GM18508 (cell line): Measurements from ENCODE around the gene ANTXRL.
"Not testable (repeated sequence)": the region's sequence is repeated elsewhere in the genome, so short reads cannot be mapped to it uniquely, and the experiment has no call there.

Experiments used
- ATAC-seq: cut with Tn5 transposase; IDR thresholded peaks from one replicate; pipeline ENCODE4 v1.9.1; 2021; ENCODE audit warnings: moderate number of reproducible peaks; ENCODE audit not compliant: insufficient read depth, unreplicated experiment

The ANTXRL gene

DNA sequence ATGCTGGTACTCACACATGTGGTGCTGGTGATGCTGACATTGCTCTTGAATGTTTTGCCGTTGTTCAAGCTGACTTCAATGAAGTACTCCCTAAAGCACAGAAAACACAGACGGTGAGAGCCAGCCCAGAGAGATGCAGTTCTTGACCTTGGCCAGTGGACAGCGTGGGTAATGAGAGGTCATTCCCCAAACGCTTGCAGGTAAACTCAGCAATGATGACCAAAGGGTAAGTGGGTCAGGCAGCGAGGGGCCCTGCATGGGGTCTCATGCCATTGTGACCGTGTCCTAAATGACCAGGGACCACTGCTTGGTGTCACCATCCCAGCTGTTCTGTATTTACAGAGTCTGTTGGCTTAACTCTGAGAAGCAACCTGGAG is 32.8 kb upstream of the ANTXRL start:
- no peak for ATAC-seq

DNA sequence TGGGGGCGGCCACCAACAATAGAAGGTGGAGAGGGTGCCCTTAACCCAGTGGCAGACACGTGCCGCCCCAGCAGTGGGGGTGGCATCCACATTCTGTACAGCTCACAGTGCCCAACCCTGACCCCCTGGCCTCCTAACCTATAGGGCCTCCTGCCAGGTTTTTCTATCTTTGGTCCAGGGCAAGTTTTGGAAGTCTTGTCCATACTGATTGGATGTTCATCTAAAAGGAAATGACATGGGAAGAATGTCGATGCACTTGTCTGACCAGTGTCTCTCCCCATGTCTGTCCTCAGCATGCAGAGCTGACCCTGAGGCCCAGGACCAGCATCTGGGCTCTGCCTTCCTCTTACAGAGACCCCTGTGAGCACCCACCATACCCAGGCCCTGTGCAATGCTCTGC is 32.3 kb upstream of the ANTXRL start:
- no peak for ATAC-seq

- not testable (repeated sequence) for ATAC-seq
Observed at GRCh38 chr10:46255210-46255609, 31.6 kb upstream of the ANTXRL start.

GRCh38 chr10:46255801-46256747 is 30.7 kb upstream of the ANTXRL start:
- no peak for ATAC-seq

- ATAC-seq = no peak
Observed at GRCh38 chr10:46257099-46257498, 29.7 kb upstream of the ANTXRL start.

DNA sequence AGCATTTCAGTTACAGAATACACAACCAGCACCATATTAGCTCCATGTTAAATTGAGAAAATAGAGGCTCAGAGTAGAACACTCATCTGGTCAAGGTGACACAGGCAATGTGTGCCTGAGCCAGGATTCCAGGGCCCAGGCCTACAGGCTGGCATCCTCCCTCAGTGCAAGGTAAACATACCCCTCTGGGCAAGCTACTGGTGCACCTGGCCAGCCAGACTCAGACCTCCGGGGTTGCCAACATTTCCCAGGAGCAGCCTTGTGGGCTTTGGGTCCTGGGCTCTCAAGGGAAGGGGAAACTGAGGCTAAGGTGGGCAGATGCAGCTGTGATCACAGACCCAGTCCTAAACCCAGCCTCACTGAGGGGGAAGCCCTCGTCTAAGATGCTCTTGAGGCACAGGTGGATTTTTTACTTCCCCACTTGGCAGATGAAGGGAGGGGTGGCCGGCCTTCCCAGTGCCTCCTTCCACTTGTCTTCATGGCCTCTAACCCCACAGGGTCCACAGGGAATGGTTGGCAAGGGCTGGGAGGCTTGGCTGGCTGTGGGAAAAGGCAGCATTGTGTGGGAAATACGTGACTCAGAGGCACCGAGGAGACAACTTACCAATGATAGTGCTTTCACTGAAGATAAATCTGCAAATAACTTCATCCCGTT is 23.8 kb upstream of the ANTXRL start:
- ATAC-seq = not testable (repeated sequence)

DNA sequence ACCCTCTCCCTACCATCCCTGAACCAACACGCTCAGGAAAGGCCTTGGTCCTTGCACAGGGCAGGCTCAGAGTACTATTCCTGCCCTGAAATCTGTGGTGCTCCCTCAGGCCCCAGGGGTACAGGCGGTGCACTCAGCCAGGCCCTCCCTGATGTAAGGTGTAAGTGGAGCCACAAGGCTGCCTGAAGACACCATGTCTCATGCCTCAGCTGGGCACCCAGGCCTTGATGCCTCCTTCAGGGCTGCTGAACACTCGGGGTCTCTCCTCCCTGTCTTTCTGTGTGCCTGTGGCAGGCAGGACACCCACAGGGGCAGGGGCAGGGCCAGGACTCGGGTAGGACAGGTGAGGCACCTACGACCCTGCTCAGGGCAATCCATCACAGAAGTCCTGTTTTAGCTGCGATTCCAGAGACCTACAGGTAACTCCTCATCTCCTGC is 22.9 kb upstream of the ANTXRL start:
- ATAC-seq = no peak

DNA sequence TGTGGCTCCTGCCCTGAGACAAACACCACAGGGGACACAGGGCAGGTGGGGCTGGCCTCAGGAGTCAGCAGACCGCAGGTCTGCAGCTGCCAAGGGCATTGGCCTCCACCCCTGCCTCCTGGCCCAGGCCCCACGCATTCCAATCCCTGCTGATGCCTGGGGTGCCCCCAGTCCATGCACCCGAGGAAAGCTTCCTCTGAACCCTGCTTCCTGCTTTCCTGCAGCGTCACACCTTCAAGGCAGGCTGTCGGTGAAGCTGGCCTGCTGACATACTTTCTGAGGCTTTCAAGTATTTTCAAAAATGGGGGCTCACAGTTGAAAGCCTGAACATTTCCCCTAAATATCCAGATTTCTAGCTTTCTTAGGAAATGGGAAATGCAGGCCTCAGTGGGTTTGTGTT is 22.5 kb upstream of the ANTXRL start:
- ATAC-seq = no peak

DNA sequence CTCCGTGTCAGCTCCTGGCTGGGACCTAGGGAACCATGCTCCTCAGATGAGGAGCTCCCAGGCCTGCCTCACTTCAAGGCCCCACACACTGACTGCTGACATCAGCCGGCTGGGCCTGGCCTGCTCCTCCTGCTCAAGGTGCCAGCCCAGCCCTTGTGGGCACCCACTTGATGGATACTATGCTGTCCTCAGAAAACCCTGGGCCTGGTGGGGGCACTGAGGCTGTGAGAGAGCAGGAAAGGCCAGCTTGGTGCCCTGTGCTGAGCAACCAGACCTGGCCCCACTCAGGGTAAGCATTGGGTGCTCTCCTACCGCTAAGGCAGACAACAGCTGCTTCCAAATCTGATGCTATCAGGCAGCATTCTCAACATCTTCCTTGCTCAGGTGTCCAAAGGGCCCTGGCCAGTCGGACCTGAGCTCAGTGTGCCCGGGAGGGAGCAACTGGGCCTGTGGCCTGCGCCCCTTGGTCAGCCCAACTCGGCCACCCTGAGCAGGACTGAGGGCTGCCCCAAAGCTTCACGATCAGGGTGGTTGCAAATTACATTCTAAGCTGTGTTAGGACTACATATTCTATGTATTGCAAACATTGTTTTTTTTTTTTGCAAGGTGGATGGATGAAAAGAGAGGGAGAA is 21.9 kb upstream of the ANTXRL start:
- ATAC-seq = no peak

DNA sequence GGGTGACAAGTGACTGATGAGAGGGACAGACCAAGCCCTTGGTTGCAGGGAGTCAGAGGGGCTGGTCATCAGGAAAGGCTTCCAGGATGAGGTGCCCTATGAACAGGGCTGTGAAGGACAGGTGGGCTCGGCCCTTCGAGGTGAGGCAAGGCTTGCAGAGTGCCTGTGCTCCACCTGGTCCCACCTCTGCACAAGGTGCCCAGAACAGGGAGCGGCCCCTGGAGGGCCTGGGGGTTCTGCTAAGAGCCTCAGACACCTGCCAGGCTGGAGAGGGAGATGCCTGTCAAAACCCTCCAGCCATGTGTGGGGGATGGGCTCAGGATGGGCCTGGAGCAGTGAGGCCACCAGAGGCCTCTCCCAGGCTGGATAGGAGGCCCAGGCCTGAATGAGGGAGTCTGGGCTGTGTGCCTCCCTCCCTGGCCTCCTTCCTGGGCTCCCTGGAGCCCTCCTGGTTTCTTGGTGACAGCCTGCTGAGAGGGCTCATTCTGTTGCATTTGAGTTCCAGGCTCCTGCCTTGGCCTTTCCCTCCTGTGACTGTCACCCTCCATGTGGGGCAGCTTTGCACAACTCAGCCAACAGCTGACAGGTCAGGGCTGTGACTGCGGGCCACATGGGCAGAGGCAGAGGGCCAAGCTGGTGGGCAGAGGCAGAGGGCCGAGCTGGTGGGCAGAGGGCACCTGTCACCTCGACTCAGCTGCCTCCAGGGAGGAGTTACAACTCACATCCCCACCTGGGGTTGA is 21.1 kb upstream of the ANTXRL start:
- ATAC-seq = not testable (repeated sequence)

DNA sequence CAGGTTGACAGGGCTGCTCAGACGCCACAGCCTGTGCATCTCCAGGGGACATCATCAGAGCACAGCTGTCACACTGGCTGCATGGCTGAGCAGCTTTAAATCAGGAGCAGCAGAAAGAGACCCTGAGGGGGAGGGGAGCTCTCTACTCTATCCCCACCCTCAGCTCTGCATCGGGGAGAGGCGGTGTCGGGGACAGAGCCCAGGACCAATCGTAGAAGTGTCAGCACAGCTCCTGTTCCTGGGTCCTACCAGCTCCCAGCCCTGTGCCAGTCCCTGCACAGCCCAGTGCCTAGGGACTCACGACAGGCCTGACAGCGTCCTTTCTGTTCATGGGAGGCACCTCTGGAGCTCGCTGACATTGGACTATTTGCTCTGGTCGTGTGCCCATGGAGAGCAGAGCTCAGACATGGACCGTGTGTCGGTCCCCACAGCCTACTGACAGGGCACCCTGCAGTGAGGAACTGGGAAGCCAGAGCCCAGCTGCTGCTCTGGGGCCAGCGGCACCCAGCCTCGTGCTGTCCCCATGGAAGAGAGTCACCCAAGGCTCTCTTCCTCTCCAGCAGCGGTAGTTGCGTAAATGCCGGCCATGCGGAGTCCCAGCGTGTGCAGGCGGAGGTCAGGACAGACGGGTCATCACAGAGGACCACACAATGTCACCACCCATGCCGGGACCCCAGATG is 20.4 kb upstream of the ANTXRL start:
- no peak for ATAC-seq

DNA sequence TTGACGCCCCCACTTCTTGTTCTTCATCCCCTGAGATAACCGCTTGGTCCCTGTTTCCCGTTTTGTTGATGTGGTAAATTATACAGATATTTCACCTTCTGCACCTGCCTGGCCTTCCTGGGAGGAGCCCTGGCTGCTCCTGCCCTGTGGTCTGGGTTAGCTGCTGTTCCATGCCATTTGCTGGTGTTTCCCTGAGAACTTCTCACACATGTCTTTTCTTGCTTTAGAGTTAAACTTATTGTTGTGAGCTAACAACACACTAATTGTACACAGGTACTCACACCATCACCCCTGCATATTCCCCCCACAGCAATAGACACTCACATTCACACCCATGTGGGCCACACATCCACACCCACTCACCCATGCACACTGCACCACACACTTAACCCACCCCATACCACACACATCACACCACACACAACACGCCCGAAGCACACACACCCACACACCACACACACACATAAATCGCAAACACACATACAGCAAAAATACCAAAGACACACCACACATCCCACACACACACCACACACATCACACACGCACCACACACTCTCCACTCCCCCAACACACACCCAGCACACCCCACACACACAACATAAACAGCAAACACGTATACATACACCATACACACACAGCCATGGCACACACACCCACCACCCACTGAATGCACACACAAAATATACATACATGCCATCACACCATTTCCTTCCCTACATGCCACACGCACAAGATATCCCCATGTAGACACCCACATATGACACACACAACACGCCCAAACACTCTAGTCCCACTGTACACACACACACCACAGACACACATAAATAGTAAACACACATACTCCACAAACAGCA is 19.4 kb upstream of the ANTXRL start:
- no peak for ATAC-seq

DNA sequence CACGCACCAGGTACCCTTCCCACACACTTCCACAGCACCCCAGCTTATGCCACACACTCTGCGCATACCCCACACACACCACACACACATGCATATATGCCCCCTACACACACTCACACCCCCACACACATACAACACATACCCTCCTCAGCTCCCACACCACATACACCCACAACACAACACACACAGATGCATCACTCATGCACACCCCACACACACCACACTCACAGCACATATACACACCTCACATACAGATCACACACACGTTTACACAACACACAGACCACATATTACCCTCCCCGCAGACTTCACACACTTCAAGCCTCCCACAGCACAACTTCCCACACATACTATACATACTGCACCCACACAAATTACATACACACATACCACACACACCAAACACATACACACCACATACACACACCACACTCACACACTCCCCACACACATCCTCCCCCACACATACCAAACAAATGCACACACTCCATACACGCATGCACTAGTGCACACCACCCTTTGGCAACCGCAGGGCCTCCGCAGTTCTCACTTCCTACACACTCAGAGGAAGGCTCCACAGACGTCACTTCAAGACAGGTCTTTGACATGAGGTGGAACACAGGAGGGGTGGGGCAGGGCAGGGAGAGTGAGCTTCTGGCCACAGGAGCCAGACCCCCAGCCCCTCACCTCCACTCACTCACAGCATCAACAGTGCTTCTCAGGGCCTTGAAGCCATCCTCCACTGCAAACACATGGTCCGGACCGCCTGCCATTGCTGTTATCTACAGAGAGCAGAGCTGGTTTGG is 18.5 kb upstream of the ANTXRL start:
- no peak for ATAC-seq

DNA sequence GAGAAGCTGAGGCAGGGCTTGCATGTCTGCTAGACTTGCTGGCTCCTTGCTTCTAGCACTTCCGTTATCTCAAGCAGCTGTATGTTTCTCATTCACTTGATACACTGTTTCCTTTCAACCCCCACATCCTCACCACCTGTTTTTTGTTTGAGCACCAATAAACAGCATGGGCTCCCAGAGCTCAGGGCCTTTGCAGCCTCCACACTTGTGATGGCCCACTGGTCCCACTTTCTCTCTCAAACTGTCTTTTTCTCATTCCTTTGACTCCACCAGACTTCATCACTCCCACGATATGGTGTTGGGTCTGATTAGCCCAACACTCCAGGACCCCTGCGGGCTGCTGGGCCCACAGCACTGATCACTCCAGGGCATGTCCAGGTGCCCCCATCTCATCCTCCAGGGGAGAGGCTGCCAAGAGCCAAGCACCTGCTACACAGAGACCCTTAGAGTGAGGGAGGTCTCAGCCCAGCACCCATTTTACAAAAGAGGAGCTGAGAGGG is 17.2 kb upstream of the ANTXRL start:
- ATAC-seq = not testable (repeated sequence)

DNA sequence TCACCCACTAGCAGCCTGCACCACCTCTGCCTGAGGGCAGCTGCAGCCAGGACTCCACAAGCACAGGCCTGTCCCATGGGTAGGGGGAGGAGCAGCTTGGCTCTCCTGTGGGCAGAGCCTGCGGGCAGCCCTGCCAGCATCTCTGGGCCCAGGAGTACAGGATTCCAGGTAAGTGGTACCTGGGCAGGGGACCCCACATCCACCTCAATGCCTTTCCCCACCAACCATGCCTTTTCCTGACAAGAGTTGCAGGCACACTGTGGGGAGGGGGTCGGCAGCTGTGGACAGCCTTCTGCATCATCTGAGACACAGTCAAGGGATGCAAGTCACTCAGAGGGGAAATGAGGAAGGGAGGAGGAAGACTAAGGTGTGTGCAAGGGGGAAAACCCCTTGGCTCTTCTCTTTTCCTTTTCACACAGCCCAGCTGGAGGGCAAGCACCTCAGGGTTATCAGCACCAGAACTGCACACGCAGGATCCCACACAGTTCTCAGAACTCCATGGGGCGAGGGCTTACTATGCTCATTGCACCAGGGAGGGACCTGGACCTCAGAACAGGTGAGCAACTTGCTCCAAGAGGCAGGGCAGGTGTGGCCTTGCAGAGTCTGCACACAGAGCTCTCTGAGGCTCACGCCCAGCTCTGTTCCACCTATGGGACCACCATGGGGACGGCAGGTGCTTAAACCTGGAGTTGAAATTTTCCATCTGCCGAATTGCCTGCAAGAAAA is 16.5 kb upstream of the ANTXRL start:
- no peak for ATAC-seq

GRCh38 chr10:46270963-46271530 is 15.8 kb upstream of the ANTXRL start:
- ATAC-seq = not testable (repeated sequence)
